Measurements from ENCODE around the gene LRRC75B.

DNA sequence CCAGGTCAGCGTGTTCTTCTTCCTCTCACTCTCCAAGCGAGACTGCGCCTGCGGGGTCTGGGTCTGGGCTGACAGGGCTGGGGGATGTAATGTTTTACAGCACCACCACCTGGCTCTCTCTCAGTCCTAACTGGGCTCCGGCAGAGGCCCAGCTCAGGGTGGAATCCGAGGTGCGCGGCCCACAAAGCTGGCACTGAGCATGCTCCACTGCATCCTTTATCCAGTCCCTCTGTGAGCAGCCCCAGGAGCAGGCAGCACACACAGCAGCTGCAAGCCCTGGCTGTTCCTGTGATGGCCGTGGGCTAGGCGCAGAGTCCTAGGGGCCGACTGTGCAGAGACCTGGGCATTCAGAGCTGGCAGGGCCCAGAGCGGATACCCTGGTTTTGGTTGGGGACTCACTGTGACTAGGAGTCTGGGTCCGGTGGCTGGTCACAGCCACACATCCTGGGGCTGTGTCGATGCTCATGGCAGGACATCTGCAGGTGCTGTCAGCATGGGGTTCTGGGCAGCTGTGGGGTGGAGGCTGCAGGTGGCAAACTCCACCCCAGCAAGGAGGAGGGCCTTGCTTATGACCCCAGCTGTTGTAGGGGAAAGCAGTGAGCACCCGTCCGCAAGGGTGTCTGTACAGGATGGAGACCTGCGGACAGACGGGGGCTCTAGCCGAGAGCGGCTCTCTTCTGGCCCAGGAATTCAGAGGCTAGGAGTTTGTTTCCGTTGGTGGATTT, 4.0 kb downstream of the LRRC75B start:
- no peak for TF ChIP-seq PPARA (CRISPR knock-in tag; IDR thresholded peaks at IDR 0.05; ENCODE audit: borderline replicate concordance)
- TF ChIP-seq ZNF8 (CRISPR knock-in tag; IDR thresholded peaks at IDR 0.05): no peak
- TF ChIP-seq, protein P1, sequence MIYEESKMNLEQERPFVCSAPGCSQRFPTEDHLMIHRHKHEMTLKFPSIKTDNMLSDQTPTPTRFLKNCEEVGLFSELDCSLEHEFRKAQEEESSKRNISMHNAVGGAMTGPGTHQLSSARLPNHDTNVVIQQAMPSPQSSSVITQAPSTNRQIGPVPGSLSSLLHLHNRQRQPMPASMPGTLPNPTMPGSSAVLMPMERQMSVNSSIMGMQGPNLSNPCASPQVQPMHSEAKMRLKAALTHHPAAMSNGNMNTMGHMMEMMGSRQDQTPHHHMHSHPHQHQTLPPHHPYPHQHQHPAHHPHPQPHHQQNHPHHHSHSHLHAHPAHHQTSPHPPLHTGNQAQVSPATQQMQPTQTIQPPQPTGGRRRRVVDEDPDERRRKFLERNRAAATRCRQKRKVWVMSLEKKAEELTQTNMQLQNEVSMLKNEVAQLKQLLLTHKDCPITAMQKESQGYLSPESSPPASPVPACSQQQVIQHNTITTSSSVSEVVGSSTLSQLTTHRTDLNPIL (CRISPR knock-in tag; IDR thresholded peaks at IDR 0.05; ENCODE audit: low read depth): no peak
- TF ChIP-seq TOX (CRISPR knock-in tag; IDR thresholded peaks at IDR 0.05; ENCODE audit: borderline replicate concordance): no peak
- TF ChIP-seq BACH2 (CRISPR knock-in tag; IDR thresholded peaks at IDR 0.05; ENCODE audit: borderline replicate concordance): no peak
- no peak for TF ChIP-seq RARB (CRISPR knock-in tag; IDR thresholded peaks at IDR 0.05)
- TF ChIP-seq, protein P2, sequence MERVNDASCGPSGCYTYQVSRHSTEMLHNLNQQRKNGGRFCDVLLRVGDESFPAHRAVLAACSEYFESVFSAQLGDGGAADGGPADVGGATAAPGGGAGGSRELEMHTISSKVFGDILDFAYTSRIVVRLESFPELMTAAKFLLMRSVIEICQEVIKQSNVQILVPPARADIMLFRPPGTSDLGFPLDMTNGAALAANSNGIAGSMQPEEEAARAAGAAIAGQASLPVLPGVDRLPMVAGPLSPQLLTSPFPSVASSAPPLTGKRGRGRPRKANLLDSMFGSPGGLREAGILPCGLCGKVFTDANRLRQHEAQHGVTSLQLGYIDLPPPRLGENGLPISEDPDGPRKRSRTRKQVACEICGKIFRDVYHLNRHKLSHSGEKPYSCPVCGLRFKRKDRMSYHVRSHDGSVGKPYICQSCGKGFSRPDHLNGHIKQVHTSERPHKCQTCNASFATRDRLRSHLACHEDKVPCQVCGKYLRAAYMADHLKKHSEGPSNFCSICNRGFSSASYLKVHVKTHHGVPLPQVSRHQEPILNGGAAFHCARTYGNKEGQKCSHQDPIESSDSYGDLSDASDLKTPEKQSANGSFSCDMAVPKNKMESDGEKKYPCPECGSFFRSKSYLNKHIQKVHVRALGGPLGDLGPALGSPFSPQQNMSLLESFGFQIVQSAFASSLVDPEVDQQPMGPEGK (CRISPR knock-in tag; IDR thresholded peaks at IDR 0.05; ENCODE audit: borderline replicate concordance): no peak

Measured in SK-N-SH treated with all-trans-retinoic acid at 6 μM for 48 hours (cell line).